OCI-LY3 (cell line): Measurements from ENCODE around the gene SEZ6L.

Experiments
- H2AFZ ChIP-seq: fragments of 200-600, 300-600 bp; shearing (Covaris generic); 2 replicates; pipeline ENCODE4 v1.6.0; 2014; ENCODE audit warnings: antibody characterized with exemption, low read depth, low read length
- H3K27ac ChIP-seq: fragments of 200-600, 300-600 bp; sonication (generic); 2 replicates; pipeline ENCODE4 v1.5.1; 2014; ENCODE audit warnings: mild to moderate bottlenecking, low read length, moderate library complexity, mixed read lengths
- H3K27me3 ChIP-seq: fragments of 200-600, 300-600 bp; sonication (generic); 2 replicates; pipeline ENCODE4 v1.6.1; 2014; ENCODE audit warnings: low read depth, low read length, mixed read lengths
- H3K36me3 ChIP-seq: fragments of 200-600, 300-600 bp; sonication (generic); replicated peaks from 2 replicates; pipeline ENCODE3; 2014; ENCODE audit warnings: low read depth, low read length, mixed read lengths
- H3K4me1 ChIP-seq: fragments of 300-600, 200-600 bp; sonication (generic); 2 replicates; pipeline ENCODE4 v1.6.1; 2014; ENCODE audit warnings: low read length, mixed read lengths
- H3K4me2 ChIP-seq: fragments of 200-600, 300-600 bp; sonication (generic); 2 replicates; pipeline ENCODE4 v1.6.1; 2014; ENCODE audit warnings: low read length, mixed read lengths
- H3K4me3 ChIP-seq: fragments of 300-600, 200-600 bp; sonication (generic); 2 replicates; pipeline ENCODE4 v1.5.1; 2014; ENCODE audit warnings: antibody characterized with exemption, mild to moderate bottlenecking, low read length, moderate library complexity
- H3K79me2 ChIP-seq: fragments of 300-600, 200-600 bp; shearing (Covaris generic); 2 replicates; pipeline ENCODE4 v1.6.1; 2014; ENCODE audit warnings: mild to moderate bottlenecking, low read length, mixed read lengths
- H3K9ac ChIP-seq: fragments of 300-600, 200-600 bp; shearing (Covaris generic); 2 replicates; pipeline ENCODE4 v1.6.0; 2014; ENCODE audit warnings: mild to moderate bottlenecking, low read length, moderate library complexity
- H3K9me3 ChIP-seq: fragments of 200-600, 300-600 bp; shearing (Covaris generic); 2 replicates; pipeline ENCODE4 v1.6.1; 2014; ENCODE audit warnings: low read length, mixed read lengths; ENCODE audit not compliant: insufficient read depth
- H4K20me1 ChIP-seq: fragments of 200-600, 300-600 bp; sonication (generic); 2 replicates; pipeline ENCODE4 v1.6.1; 2016; ENCODE audit warnings: low read length, mixed read lengths; ENCODE audit not compliant: insufficient read depth
- CTCF ChIP-seq: fragments of 200-600, 300-600 bp; sonication (generic); IDR thresholded peaks from 2 replicates; pipeline ENCODE4 v1.5.1; 2014; ENCODE audit warnings: antibody characterized with exemption, low read length, low read depth
- EZH2phosphoT487 ChIP-seq: fragments of 200-600 bp; shearing (Covaris generic); IDR thresholded peaks from 2 replicates; pipeline ENCODE4 v1.6.1; 2018; ENCODE audit warnings: antibody characterized with exemption, mixed run types, low read depth

The SEZ6L gene

GRCh38 chr22:26161746-26162145 lies 7.5 kb upstream of the SEZ6L start:
- no peak overlapping the region for H2AFZ ChIP-seq
- no peak overlapping the region for H3K9ac ChIP-seq
- H3K4me2 ChIP-seq: no peak overlapping the region
- no peaks in the 10 kb centered on the region for H3K79me2 ChIP-seq
- H3K36me3 ChIP-seq: no peaks in the 10 kb centered on the region
- H3K4me1 ChIP-seq: no peaks in the 10 kb centered on the region
- no peak overlapping the region for H3K4me3 ChIP-seq
- TF ChIP-seq EZH2phosphoT487 (no peak), CTCF (no peak)
- H3K27ac ChIP-seq: no peak overlapping the region
- H3K9me3 ChIP-seq: no peaks in the 10 kb centered on the region
- H4K20me1 ChIP-seq: no peaks in the 10 kb centered on the region
- peaks cover 86% of the 10 kb centered on the region for H3K27me3 ChIP-seq

GRCh38 chr22:26162926-26163325 lies 6.3 kb upstream of the SEZ6L start:
- no peaks in the 10 kb centered on the region for H3K79me2 ChIP-seq
- H3K27ac ChIP-seq: no peak overlapping the region
- H2AFZ ChIP-seq: no peak overlapping the region
- H3K4me3 ChIP-seq: no peak overlapping the region
- H3K4me1 ChIP-seq: no peaks in the 10 kb centered on the region
- H3K36me3 ChIP-seq: no peaks in the 10 kb centered on the region
- H3K9me3 ChIP-seq: no peaks in the 10 kb centered on the region
- no peaks in the 10 kb centered on the region for H4K20me1 ChIP-seq
- peaks cover 74% of the 10 kb centered on the region for H3K27me3 ChIP-seq
- H3K4me2 ChIP-seq: no peak overlapping the region
- no peak overlapping the region for H3K9ac ChIP-seq
- TF ChIP-seq EZH2phosphoT487: no peak
- no peak for TF ChIP-seq CTCF

- H3K9me3 ChIP-seq: no peaks in the 10 kb centered on the region
- peaks cover 64% of the 10 kb centered on the region for H3K27me3 ChIP-seq
- no peaks in the 10 kb centered on the region for H3K4me1 ChIP-seq
- H3K36me3 ChIP-seq: no peaks in the 10 kb centered on the region
- TF ChIP-seq EZH2phosphoT487: no peak
- H3K79me2 ChIP-seq: no peaks in the 10 kb centered on the region
- no peak overlapping the region for H3K4me2 ChIP-seq
- no peak overlapping the region for H2AFZ ChIP-seq
- no peak overlapping the region for H3K9ac ChIP-seq
- no peak overlapping the region for H3K27ac ChIP-seq
- H3K4me3 ChIP-seq: no peak overlapping the region
- 0 out of 2 replicates have a peak, but pooled peaks cover 3% of the 10 kb centered on the region for H4K20me1 ChIP-seq
Measured at GRCh38 chr22:26164174-26164573, 5.1 kb upstream of the SEZ6L start.

GRCh38 chr22:26168330-26168851 lies 871 bp upstream of the SEZ6L start:
- no peak overlapping the region for H3K27ac ChIP-seq
- no peak overlapping the region for H2AFZ ChIP-seq
- H3K4me3 ChIP-seq: no peak overlapping the region
- H3K79me2 ChIP-seq: no peaks in the 10 kb centered on the region
- H3K9me3 ChIP-seq: no peaks in the 10 kb centered on the region
- H3K36me3 ChIP-seq: no peaks in the 10 kb centered on the region
- H3K27me3 ChIP-seq: peaks cover 41% of the 10 kb centered on the region
- no peak for TF ChIP-seq CTCF
- TF ChIP-seq EZH2phosphoT487: no peak
- H4K20me1 ChIP-seq: 0 out of 2 replicates have a peak, but pooled peaks cover 3% of the 10 kb centered on the region
- H3K4me2 ChIP-seq: no peak overlapping the region
- no peak overlapping the region for H3K9ac ChIP-seq
- H3K4me1 ChIP-seq: no peaks in the 10 kb centered on the region

GRCh38 chr22:26168939-26169314 lies 335 bp upstream of the SEZ6L start:
- Histone ChIP-seq H3K9ac (no peak overlapping the region), H2AFZ (no peak overlapping the region), H3K9me3 (no peaks in the 10 kb centered on the region), H3K79me2 (no peaks in the 10 kb centered on the region), H3K4me1 (no peaks in the 10 kb centered on the region), H3K36me3 (no peaks in the 10 kb centered on the region), H3K4me2 (no peak overlapping the region), H3K27ac (no peak overlapping the region), H3K4me3 (no peak overlapping the region), H4K20me1 (0 out of 2 replicates have a peak, but pooled peaks cover 3% of the 10 kb centered on the region), H3K27me3 (peaks cover 37% of the 10 kb centered on the region)
- TF ChIP-seq EZH2phosphoT487 (no peak), CTCF (no peak)
